Stimulated activated CD8-positive, alpha-beta memory T cell treated with anti-CD3 and anti-CD28 coated beads, Interleukin-4, amount 100 ng/mL, for 1 hour (primary cell): ENCODE data around the gene TMEM201.

Source experiments
- DNase-seq, 2 donors: peaks; one replicate each; pipeline ENCODE4 v3.0.0-alpha.2; 2020; ENCODE audit warnings: low read depth in 2 of 2, low spot score in 1 of 2

The TMEM201 gene

GRCh38 chr1:9652379-9653209 lies 63.9 kb downstream of the TMEM201 start:
- peak in 1 of 2 donors; percentile 49 for DNase-seq

GRCh38 chr1:9653210-9653490 lies 64.4 kb downstream of the TMEM201 start:
- no peak for DNase-seq

- DNase-seq = no peak
Observed at GRCh38 chr1:9653491-9654050, 64.9 kb downstream of the TMEM201 start.

- no peak for DNase-seq
Observed at GRCh38 chr1:9654051-9654833, 65.5 kb downstream of the TMEM201 start.

- no peak for DNase-seq
Observed at GRCh38 chr1:9654834-9655723, 66.4 kb downstream of the TMEM201 start.

GRCh38 chr1:9655836-9656235 lies 67.1 kb downstream of the TMEM201 start:
- no peak for DNase-seq

- DNase-seq = no peak
Observed at GRCh38 chr1:9657521-9658032, 68.9 kb downstream of the TMEM201 start.

GRCh38 chr1:9658199-9658598 lies 69.5 kb downstream of the TMEM201 start:
- no peak for DNase-seq

GRCh38 chr1:9659328-9659727 lies 70.6 kb downstream of the TMEM201 start:
- no peak for DNase-seq

GRCh38 chr1:9663257-9663656 lies 74.5 kb downstream of the TMEM201 start:
- DNase-seq = no peak
